Endothelial cell of umbilical vein (primary cell): ENCODE measurements around the gene PLPP3.

Source experiments
- CTCF ChIP-seq, 2 donors: IDR thresholded peaks; 1 replicate in 1 of 2; 2 replicates in 1 of 2; pipeline ENCODE4 v1.5.1; 2011; ENCODE audit warnings: low read length in 2 of 2, mild to moderate bottlenecking in 2 of 2, moderate library complexity in 2 of 2, control low read depth in 1 of 2, inconsistent platforms in 1 of 2, low read depth in 1 of 2; ENCODE audit not compliant: insufficient read depth in 1 of 2; ENCODE audit errors: extremely low read depth in 1 of 2
- EZH2 ChIP-seq: IDR thresholded peaks from 2 replicates; pipeline ENCODE4 v1.6.1; 2012; ENCODE audit warnings: borderline replicate concordance, low read depth, mild to moderate bottlenecking, moderate library complexity, low read length, inconsistent platforms; ENCODE audit not compliant: severe bottlenecking
- FOS ChIP-seq: IDR thresholded peaks from 2 replicates; pipeline ENCODE4 v1.6.1; 2011; ENCODE audit warnings: mild to moderate bottlenecking, low read length, moderate library complexity, borderline replicate concordance; ENCODE audit not compliant: insufficient read depth
- GATA2 ChIP-seq: IDR thresholded peaks from 2 replicates; pipeline ENCODE4 v1.7.0; 2011; ENCODE audit warnings: low read depth, mild to moderate bottlenecking, moderate library complexity, mixed read lengths, low read length; ENCODE audit not compliant: insufficient read length, insufficient read depth
- JUN ChIP-seq: IDR thresholded peaks from 2 replicates; pipeline ENCODE4 v1.6.1; 2011; ENCODE audit warnings: borderline replicate concordance, low read depth; ENCODE audit not compliant: insufficient read length, insufficient read depth
- MAX ChIP-seq: IDR thresholded peaks from 2 replicates; pipeline ENCODE4 v1.6.1; 2011; ENCODE audit not compliant: insufficient read depth, insufficient read length
- MYC ChIP-seq: IDR thresholded peaks from one replicate; pipeline ENCODE4 v1.6.1; 2011; ENCODE audit warnings: mild to moderate bottlenecking, low read depth, low read length
- POLR2A ChIP-seq: IDR thresholded peaks from 2 replicates; pipeline ENCODE4 v1.6.1; 2012; ENCODE audit warnings: low read depth, mild to moderate bottlenecking, control low read depth, low read length
- POLR2AphosphoS5 ChIP-seq: IDR thresholded peaks from 2 replicates; pipeline ENCODE4 v1.6.1; 2012; ENCODE audit warnings: low read depth, mild to moderate bottlenecking, control low read depth, low read length, moderate library complexity; ENCODE audit not compliant: insufficient read depth

GRCh38 chr1:56590520-56591011, 11.2 kb upstream of the PLPP3 start:
- no peak for TF ChIP-seq POLR2A
- TF ChIP-seq GATA2, result no peak
- no peak for TF ChIP-seq CTCF (IDR thresholded peaks at IDR 0.05; ENCODE audit: extremely low read depth in 1 of 2, insufficient read depth in 1 of 2, low read depth in 1 of 2, low read length in 2 of 2)
- no peak for TF ChIP-seq EZH2
- TF ChIP-seq MAX, result no peak
- no peak for TF ChIP-seq FOS
- TF ChIP-seq MYC, result no peak
- TF ChIP-seq POLR2AphosphoS5, result no peak
- no peak for TF ChIP-seq JUN
